Lung (tissue), 12 donors: ENCODE results near the gene DNAH3. TPM values are rescaled to one million over a fixed set of nuclear protein-coding genes. Genes with fewer than 3 reads are reported as not detected.
"Not testable (repeated sequence)": the region's sequence is repeated elsewhere in the genome, so short reads cannot be mapped to it uniquely, and the experiment has no call there.

Experiments
- ATAC-seq: fragments of 200-7000 bp; cut with Tn5 transposase; one replicate; pipeline ENCODE4 v1.9.1; 2020; ENCODE audit warnings: moderate number of reproducible peaks; ENCODE audit not compliant: insufficient read depth, low FRiP score
- DNase-seq, 3 donors: peaks; one replicate each; pipeline ENCODE4 v3.0.0-alpha.2; 2013 to 2017
- H3K27ac ChIP-seq, 2 donors: one replicate each; pipeline ENCODE4 v1.5.1; 2013; ENCODE audit warnings: mild to moderate bottlenecking in 2 of 2, moderate library complexity in 2 of 2, control low read depth in 1 of 2, inconsistent platforms in 1 of 2, low read depth in 1 of 2, low read length in 1 of 2
- H3K27me3 ChIP-seq, 3 donors: one replicate each; pipeline ENCODE4 v1.5.1; 2013; ENCODE audit warnings: low read length in 2 of 3; ENCODE audit not compliant: control insufficient read depth in 3 of 3, insufficient read depth in 3 of 3
- H3K36me3 ChIP-seq, 4 donors: one replicate each; pipeline ENCODE4 v1.5.1; 2013; ENCODE audit warnings: low read length in 4 of 4, mild to moderate bottlenecking in 1 of 4, moderate library complexity in 1 of 4; ENCODE audit not compliant: control insufficient read depth in 4 of 4, insufficient read depth in 4 of 4
- H3K4me1 ChIP-seq, 5 donors: one replicate each; pipeline ENCODE4 v1.5.1; 2013; ENCODE audit warnings: low read length in 5 of 5, mild to moderate bottlenecking in 2 of 5, moderate library complexity in 1 of 5; ENCODE audit not compliant: control insufficient read depth in 5 of 5, insufficient read depth in 5 of 5
- H3K4me3 ChIP-seq: one replicate; pipeline ENCODE4 v1.5.1; 2013; ENCODE audit warnings: mild to moderate bottlenecking, control low read depth, moderate library complexity
- H3K9ac ChIP-seq, 2 donors: one replicate each; pipeline ENCODE4 v1.5.1; 2013; ENCODE audit warnings: low read length in 2 of 2, control low read depth in 1 of 2; ENCODE audit not compliant: insufficient read depth in 1 of 2
- H3K9me3 ChIP-seq, 4 donors: one replicate each; pipeline ENCODE4 v1.5.1; 2013; ENCODE audit warnings: low read length in 3 of 4, mild to moderate bottlenecking in 1 of 4, moderate library complexity in 1 of 4; ENCODE audit not compliant: control insufficient read depth in 4 of 4, insufficient read depth in 3 of 4
- CTCF ChIP-seq: IDR thresholded peaks from 2 replicates; pipeline ENCODE4 v1.5.1; 2012; ENCODE audit warnings: mild to moderate bottlenecking; ENCODE audit errors: control extremely low read depth, extremely low read depth
- WGBS, 2 donors: extraction: QIAGEN DNeasy Blood & Tissue Kit; methylation state at CpG; one replicate each; pipeline ENCODE4 v1.1.7; 2013; 5-methylcytosine and 5-hydroxymethylcytosine counted together
- polyA plus RNA-seq, 2 donors: library from polyadenylated mRNA; stranded (reverse); fragments of 200-250 nt; gene quantifications; one replicate each; pipeline ENCODE4 v1.2.1, GENCODE V29; 2013
- total RNA-seq, 2 donors: library from RNA; depleted of rRNA in 1 of 2; stranded (reverse); fragments of >200 nt in 1 of 2; gene quantifications; one replicate each; pipeline ENCODE4 v1.2.1, GENCODE V29; 2014 to 2021
- donor health status: control.
- donor health status: control.
- donor health status: Bipolar disorder and iron deficiency.
- donor health status: healthy.
- donor health status: DM: yes; HTN: yes; CAD: no.

DNAH3 gene
- total and polyA plus RNA-seq, 4 donors: 1.0 to 24.1 (median 12.8) TPM

GRCh38 chr16:21100447-21100846 is 50.2 kb downstream of the DNAH3 start:
- WGBS, 2 donors: 77 to 91% methylated on average over 4 of the region's 4 CpGs

DNA sequence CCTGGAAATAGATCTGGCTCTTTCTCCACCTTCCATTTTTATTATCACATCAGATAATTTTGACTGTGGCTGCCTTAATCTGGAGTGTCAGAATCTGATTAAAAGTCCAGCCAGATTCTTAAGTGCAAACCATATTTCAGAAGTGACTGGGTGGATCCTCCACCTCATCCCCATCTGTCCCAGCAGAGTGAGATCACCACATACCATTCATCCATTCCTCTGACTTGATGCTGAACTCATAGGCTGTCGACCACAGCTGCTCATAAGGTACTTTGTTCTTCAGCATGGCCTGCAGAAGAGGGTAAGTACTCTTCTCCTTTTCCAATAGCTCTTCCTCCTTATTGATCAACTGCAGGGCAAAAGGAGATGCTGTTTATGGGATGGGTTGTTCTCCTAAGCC is 53.5 kb downstream of the DNAH3 start:
- ATAC-seq (no peak), DNase-seq (no peak)
- H3K27me3 ChIP-seq: peaks cover 0 to 5% (median 0%) of the 10 kb centered on the region in 3 donors
- no peak for TF ChIP-seq CTCF
- H3K9me3 ChIP-seq: no peaks in the 10 kb centered on the region
- no peaks in the 10 kb centered on the region for H3K36me3 ChIP-seq
- 76 to 86% methylated on average over 1 of the region's 1 CpG for WGBS, 2 donors
- no peak overlapping the region for H3K4me3 ChIP-seq
- peaks cover 0 to 1% (median 0%) of the 10 kb centered on the region in 5 donors for H3K4me1 ChIP-seq
- H3K9ac ChIP-seq: no peak overlapping the region
- H3K27ac ChIP-seq: no peak overlapping the region

More at GRCh38 chr16:21100447-21100846, 50.2 kb downstream of the DNAH3 start:
- no peak for TF ChIP-seq CTCF
- peaks cover 0 to 1% (median 0%) of the 10 kb centered on the region in 5 donors for H3K4me1 ChIP-seq
- no peak for DNase-seq
- H3K36me3 ChIP-seq: no peaks in the 10 kb centered on the region
- H3K4me3 ChIP-seq: no peak overlapping the region
- no peak overlapping the region for H3K9ac ChIP-seq
- H3K27me3 ChIP-seq: peaks cover 0 to 5% (median 0%) of the 10 kb centered on the region in 3 donors
- no peaks in the 10 kb centered on the region for H3K9me3 ChIP-seq
- no peak overlapping the region for H3K27ac ChIP-seq
- ATAC-seq: no peak

GRCh38 chr16:21094719-21095118 is 55.9 kb downstream of the DNAH3 start:
- H3K4me1 ChIP-seq, DNase-seq, H3K36me3 ChIP-seq, H3K27me3 ChIP-seq, H3K27ac ChIP-seq, ATAC-seq, H3K4me3 ChIP-seq, H3K9me3 ChIP-seq, H3K9ac ChIP-seq: not testable (repeated sequence)
- WGBS, 2 donors: 84 to 91% methylated on average over 2 of the region's 2 CpGs

GRCh38 chr16:21092951-21093350 is 57.7 kb downstream of the DNAH3 start:
- no peak for DNase-seq
- no peak for ATAC-seq
- TF ChIP-seq CTCF: no peak
- WGBS, 2 donors: 38 to 46% methylated on average over 2 of the region's 2 CpGs
- Histone ChIP-seq H3K27me3 (peaks cover 0 to 5% (median 0%) of the 10 kb centered on the region in 3 donors), H3K9ac (no peak overlapping the region), H3K4me1 (no peaks in the 10 kb centered on the region), H3K9me3 (peaks cover 0 to 3% (median 0%) of the 10 kb centered on the region in 4 donors), H3K4me3 (no peak overlapping the region), H3K36me3 (no peaks in the 10 kb centered on the region), H3K27ac (no peak overlapping the region)
